Fibroblast of lung (primary cell): ENCODE results near the gene LIPT2.

Source experiments
- EZH2 ChIP-seq: IDR thresholded peaks from 2 replicates; pipeline ENCODE4 v1.5.1; 2012; ENCODE audit warnings: low read length, control low read depth, mild to moderate bottlenecking; ENCODE audit errors: missing control alignments
- TF ChIP-seq, protein P1 (sequence below), 2 donors: IDR thresholded peaks in 1 of 2; conservative IDR thresholded peaks in 1 of 2; 1 replicate in 1 of 2; 2 replicates in 1 of 2; pipeline ENCODE4 v1.5.1; 2011 to 2012; ENCODE audit warnings: low read length in 2 of 2, control low read depth in 1 of 2, inconsistent platforms in 1 of 2, low read depth in 1 of 2, mild to moderate bottlenecking in 1 of 2

GRCh38 chr11:74493791-74494630 lies 487 bp upstream of the LIPT2 start:
- TF ChIP-seq, protein P1, sequence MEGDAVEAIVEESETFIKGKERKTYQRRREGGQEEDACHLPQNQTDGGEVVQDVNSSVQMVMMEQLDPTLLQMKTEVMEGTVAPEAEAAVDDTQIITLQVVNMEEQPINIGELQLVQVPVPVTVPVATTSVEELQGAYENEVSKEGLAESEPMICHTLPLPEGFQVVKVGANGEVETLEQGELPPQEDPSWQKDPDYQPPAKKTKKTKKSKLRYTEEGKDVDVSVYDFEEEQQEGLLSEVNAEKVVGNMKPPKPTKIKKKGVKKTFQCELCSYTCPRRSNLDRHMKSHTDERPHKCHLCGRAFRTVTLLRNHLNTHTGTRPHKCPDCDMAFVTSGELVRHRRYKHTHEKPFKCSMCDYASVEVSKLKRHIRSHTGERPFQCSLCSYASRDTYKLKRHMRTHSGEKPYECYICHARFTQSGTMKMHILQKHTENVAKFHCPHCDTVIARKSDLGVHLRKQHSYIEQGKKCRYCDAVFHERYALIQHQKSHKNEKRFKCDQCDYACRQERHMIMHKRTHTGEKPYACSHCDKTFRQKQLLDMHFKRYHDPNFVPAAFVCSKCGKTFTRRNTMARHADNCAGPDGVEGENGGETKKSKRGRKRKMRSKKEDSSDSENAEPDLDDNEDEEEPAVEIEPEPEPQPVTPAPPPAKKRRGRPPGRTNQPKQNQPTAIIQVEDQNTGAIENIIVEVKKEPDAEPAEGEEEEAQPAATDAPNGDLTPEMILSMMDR (conservative IDR thresholded peaks at IDR 0.05 in 1 of 2, IDR thresholded peaks at IDR 0.05 in 1 of 2; ENCODE audit: low read depth in 1 of 2, low read length in 2 of 2): no peak
- TF ChIP-seq EZH2: no peak
